Measurements from ENCODE around the gene ZSCAN18. TPM values are rescaled to one million over a fixed set of nuclear protein-coding genes. Genes with fewer than 3 reads are reported as not detected.

ZSCAN18 gene
- total RNA-seq, 3 donors from 2014 or later (not counting 1 experiment from before 2014, with no cell fraction given): 29.9 to 42.7 (median 35.9) TPM

- Histone ChIP-seq H3K27me3 (ENCODE audit: control insufficient read depth, insufficient read depth, low read length) (no peaks in the 10 kb centered on the region), H3K36me3 (ENCODE audit: control insufficient read depth, insufficient read depth, low read length) (no peaks in the 10 kb centered on the region), H3K4me3 (ENCODE audit: low read length) (no peak overlapping the region), H3K4me1 (ENCODE audit: control insufficient read depth, insufficient read depth, low read length) (no peaks in the 10 kb centered on the region), H3K9me3 (ENCODE audit: control insufficient read depth, insufficient read depth, low read length) (peaks cover 74% of the 10 kb centered on the region), H3K27ac (ENCODE audit: low read length) (no peak overlapping the region)
- H3K36me3 Mint-ChIP-seq: peaks cover 21% of the 10 kb centered on the region
- H3K27ac Mint-ChIP-seq: no peak overlapping the region
- peaks cover 8 to 12% of the 10 kb centered on the region in 2 donors for H3K9me3 Mint-ChIP-seq
- DNase-seq (no peak), ATAC-seq (no peak)
- H3K4me1 Mint-ChIP-seq: no peaks in the 10 kb centered on the region
- intact Hi-C loops (cut with micrococcal nuclease): no loop called here
- no peak overlapping the region for H3K4me3 Mint-ChIP-seq
- WGBS (ENCODE audit: insufficient coverage): 87% methylated on average over 3 of the region's 3 CpGs
- TF ChIP-seq, protein P1, sequence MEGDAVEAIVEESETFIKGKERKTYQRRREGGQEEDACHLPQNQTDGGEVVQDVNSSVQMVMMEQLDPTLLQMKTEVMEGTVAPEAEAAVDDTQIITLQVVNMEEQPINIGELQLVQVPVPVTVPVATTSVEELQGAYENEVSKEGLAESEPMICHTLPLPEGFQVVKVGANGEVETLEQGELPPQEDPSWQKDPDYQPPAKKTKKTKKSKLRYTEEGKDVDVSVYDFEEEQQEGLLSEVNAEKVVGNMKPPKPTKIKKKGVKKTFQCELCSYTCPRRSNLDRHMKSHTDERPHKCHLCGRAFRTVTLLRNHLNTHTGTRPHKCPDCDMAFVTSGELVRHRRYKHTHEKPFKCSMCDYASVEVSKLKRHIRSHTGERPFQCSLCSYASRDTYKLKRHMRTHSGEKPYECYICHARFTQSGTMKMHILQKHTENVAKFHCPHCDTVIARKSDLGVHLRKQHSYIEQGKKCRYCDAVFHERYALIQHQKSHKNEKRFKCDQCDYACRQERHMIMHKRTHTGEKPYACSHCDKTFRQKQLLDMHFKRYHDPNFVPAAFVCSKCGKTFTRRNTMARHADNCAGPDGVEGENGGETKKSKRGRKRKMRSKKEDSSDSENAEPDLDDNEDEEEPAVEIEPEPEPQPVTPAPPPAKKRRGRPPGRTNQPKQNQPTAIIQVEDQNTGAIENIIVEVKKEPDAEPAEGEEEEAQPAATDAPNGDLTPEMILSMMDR (IDR thresholded peaks at IDR 0.05): no peak
- no peaks in the 10 kb centered on the region for H3K27me3 Mint-ChIP-seq (ENCODE audit: low read depth in 2 of 2)
Measured at GRCh38 chr19:58083021-58083420, 15.0 kb downstream of the ZSCAN18 start.

GRCh38 chr19:58079792-58080191 lies 18.2 kb downstream of the ZSCAN18 start:
- TF ChIP-seq, protein P1 (IDR thresholded peaks at IDR 0.05): no peak
- H3K36me3 ChIP-seq (ENCODE audit: control insufficient read depth, insufficient read depth, low read length): no peaks in the 10 kb centered on the region
- Mint-ChIP-seq H3K9me3 (peaks cover 10 to 18% of the 10 kb centered on the region in 2 donors), H3K36me3 (peaks cover 29% of the 10 kb centered on the region), H3K27ac (no peak overlapping the region), H3K4me3 (no peak overlapping the region), H3K4me1 (no peaks in the 10 kb centered on the region), H3K27me3 (ENCODE audit: low read depth in 2 of 2) (no peaks in the 10 kb centered on the region)
- H3K4me1 ChIP-seq (ENCODE audit: control insufficient read depth, insufficient read depth, low read length): no peaks in the 10 kb centered on the region
- 93% methylated on average over 10 of the region's 10 CpGs for WGBS (ENCODE audit: insufficient coverage)
- ATAC-seq: no peak
- intact Hi-C loops (cut with micrococcal nuclease): no loop called here
- H3K9me3 ChIP-seq (ENCODE audit: control insufficient read depth, insufficient read depth, low read length): peaks cover 73% of the 10 kb centered on the region
- H3K4me3 ChIP-seq (ENCODE audit: low read length): no peak overlapping the region
- no peak for DNase-seq
- no peak overlapping the region for H3K27ac ChIP-seq (ENCODE audit: low read length)
- no peaks in the 10 kb centered on the region for H3K27me3 ChIP-seq (ENCODE audit: control insufficient read depth, insufficient read depth, low read length)

GRCh38 chr19:58067240-58067912 lies 30.7 kb downstream of the ZSCAN18 start:
- no peaks in the 10 kb centered on the region for H3K4me1 ChIP-seq (ENCODE audit: control insufficient read depth, insufficient read depth, low read length)
- DNase-seq (no peak), ATAC-seq (no peak)
- Mint-ChIP-seq H3K36me3 (peaks cover 42% of the 10 kb centered on the region), H3K27me3 (ENCODE audit: low read depth in 2 of 2) (no peaks in the 10 kb centered on the region), H3K9me3 (peaks cover 14 to 20% of the 10 kb centered on the region in 2 donors), H3K4me3 (no peak overlapping the region), H3K4me1 (no peaks in the 10 kb centered on the region), H3K27ac (no peak overlapping the region)
- WGBS (ENCODE audit: insufficient coverage): 97% methylated on average over 13 of the region's 15 CpGs
- TF ChIP-seq, protein P1 (IDR thresholded peaks at IDR 0.05): no peak
- H3K9me3 ChIP-seq (ENCODE audit: control insufficient read depth, insufficient read depth, low read length): peaks cover 69% of the 10 kb centered on the region
- H3K4me3 ChIP-seq (ENCODE audit: low read length): no peak overlapping the region
- H3K27me3 ChIP-seq (ENCODE audit: control insufficient read depth, insufficient read depth, low read length): no peaks in the 10 kb centered on the region
- peaks cover 3% of the 10 kb centered on the region for H3K36me3 ChIP-seq (ENCODE audit: control insufficient read depth, insufficient read depth, low read length)
- intact Hi-C loops (cut with micrococcal nuclease): no loop called here
- no peak overlapping the region for H3K27ac ChIP-seq (ENCODE audit: low read length)

GRCh38 chr19:58063712-58064111 lies 34.3 kb downstream of the ZSCAN18 start:
- no peaks in the 10 kb centered on the region for H3K27me3 Mint-ChIP-seq (ENCODE audit: low read depth in 2 of 2)
- WGBS (ENCODE audit: insufficient coverage): 95% methylated on average over 3 of the region's 3 CpGs
- H3K9me3 Mint-ChIP-seq: peaks cover 9 to 20% of the 10 kb centered on the region in 2 donors
- H3K36me3 Mint-ChIP-seq: peaks cover 39% of the 10 kb centered on the region
- H3K4me1 Mint-ChIP-seq: peaks cover 3 to 4% of the 10 kb centered on the region in 2 donors
- Histone ChIP-seq H3K36me3 (ENCODE audit: control insufficient read depth, insufficient read depth, low read length) (peaks cover 3% of the 10 kb centered on the region), H3K9me3 (ENCODE audit: control insufficient read depth, insufficient read depth, low read length) (peaks cover 64% of the 10 kb centered on the region), H3K27me3 (ENCODE audit: control insufficient read depth, insufficient read depth, low read length) (no peaks in the 10 kb centered on the region), H3K4me3 (ENCODE audit: low read length) (no peak overlapping the region), H3K4me1 (ENCODE audit: control insufficient read depth, insufficient read depth, low read length) (peaks cover 13% of the 10 kb centered on the region), H3K27ac (ENCODE audit: low read length) (no peak overlapping the region)
- H3K27ac Mint-ChIP-seq: no peak overlapping the region
- no peak overlapping the region for H3K4me3 Mint-ChIP-seq
- DNase-seq (no peak), ATAC-seq (no peak)
- TF ChIP-seq, protein P1 (IDR thresholded peaks at IDR 0.05): no peak
- intact Hi-C loops (cut with micrococcal nuclease): no loop called here
